B cell (primary cell): Measurements from ENCODE around the gene CHCHD4. TPM values are rescaled to one million over a fixed set of nuclear protein-coding genes. Genes with fewer than 3 reads are reported as not detected.

Source experiments
- ATAC-seq: fragments of 200-7000 bp; cut with Tn5 transposase; one replicate; pipeline ENCODE4 v1.10.0; 2021; ENCODE audit warnings: low read depth, mild to moderate bottlenecking, moderate number of reproducible peaks, moderate library complexity
- CTCF ChIA-PET: fragments of 350-600 bp; sonication (Branson Sonifier 250); formaldehyde crosslinking; loops from one replicate; lab custom pipeline; 2021; ENCODE audit warnings: antibody characterized with exemption, inconsistent platforms; lab: Charles Lee
- POLR2A ChIA-PET: fragments of 350-600 bp; sonication (Branson Sonifier 250); formaldehyde crosslinking; loops from one replicate; lab custom pipeline; 2021; ENCODE audit warnings: antibody characterized with exemption; lab: Charles Lee
- DNase-seq: peaks from one replicate; pipeline ENCODE4 v3.0.0; 2013
- H2AFZ ChIP-seq: 2 replicates; pipeline ENCODE4 v1.6.1; 2012; ENCODE audit warnings: mild to moderate bottlenecking, low read depth, low read length; ENCODE audit not compliant: insufficient read depth, poor library complexity, severe bottlenecking
- H3K27ac ChIP-seq, 2 donors: 1 replicate in 1 of 2; 2 replicates in 1 of 2; pipeline ENCODE4 v1.5.1; 2012 to 2013; ENCODE audit warnings: low read length in 2 of 2, mild to moderate bottlenecking in 2 of 2, moderate library complexity in 1 of 2
- H3K27me3 ChIP-seq, 4 experiments: fragments of 200-600 bp in 1 of 4; sonication (generic) in 1 of 4; replicated peaks in 1 of 4; 1 replicate in 2 of 4; 2 replicates in 2 of 4; pipeline versions ENCODE4 v1.6.1 to v1.7.0; 2013 to 2016; ENCODE audit warnings: low read length in 3 of 4, mild to moderate bottlenecking in 2 of 4, mixed read lengths in 1 of 4, moderate library complexity in 1 of 4; ENCODE audit not compliant: insufficient read depth in 4 of 4, control insufficient read depth in 3 of 4; ENCODE audit errors: control extremely low read depth in 1 of 4
- H3K36me3 ChIP-seq, 2 experiments: replicated peaks in 1 of 2; 1 replicate in 1 of 2; 2 replicates in 1 of 2; pipeline versions ENCODE4 v1.6.1 to v1.7.1; 2013; ENCODE audit warnings: low read length in 1 of 2; ENCODE audit not compliant: insufficient read depth in 2 of 2, control insufficient read depth in 1 of 2; ENCODE audit errors: control extremely low read depth in 1 of 2, extremely low read depth in 1 of 2
- H3K4me1 ChIP-seq, 2 donors: fragments of 200-600 bp in 1 of 2; sonication (generic) in 1 of 2; 1 replicate in 1 of 2; 2 replicates in 1 of 2; pipeline versions ENCODE4 v1.5.1 to v1.6.1; 2013 to 2017; ENCODE audit warnings: low read length in 2 of 2; ENCODE audit not compliant: control insufficient read depth in 2 of 2, insufficient read depth in 2 of 2
- H3K4me2 ChIP-seq: replicated peaks from 2 replicates; pipeline ENCODE3; 2012; ENCODE audit warnings: mild to moderate bottlenecking, low read depth, low read length; ENCODE audit not compliant: poor library complexity, severe bottlenecking
- H3K4me3 ChIP-seq, 5 experiments: fragments of 200-600 bp in 1 of 5; sonication (generic) in 1 of 5; 1 replicate in 3 of 5; 2 replicates in 2 of 5; pipeline versions ENCODE4 v1.5.1 to v1.7.0; 2011 to 2016; ENCODE audit warnings: low read length in 4 of 5, mild to moderate bottlenecking in 4 of 5, low read depth in 2 of 5, control low read depth in 1 of 5, moderate library complexity in 1 of 5; ENCODE audit not compliant: insufficient read depth in 1 of 5; ENCODE audit errors: control extremely low read depth in 1 of 5, extremely low read depth in 1 of 5
- H3K79me2 ChIP-seq: fragments of 200-600 bp; sonication (generic); one replicate; pipeline ENCODE4 v1.6.0; 2016; ENCODE audit warnings: low read length; ENCODE audit not compliant: control insufficient read depth, insufficient read depth
- H3K9ac ChIP-seq: fragments of 200-600 bp; sonication (generic); 2 replicates; pipeline ENCODE4 v1.6.1; 2017; ENCODE audit warnings: mild to moderate bottlenecking, low read length, moderate library complexity
- H3K9me3 ChIP-seq, 3 donors: one replicate each; pipeline versions ENCODE4 v1.6.1 to v1.7.1; 2013; ENCODE audit warnings: low read length in 2 of 3; ENCODE audit not compliant: control insufficient read depth in 2 of 3, insufficient read depth in 1 of 3; ENCODE audit errors: control extremely low read depth in 1 of 3
- H4K20me1 ChIP-seq: 2 replicates; pipeline ENCODE4 v1.6.0; 2012; ENCODE audit warnings: mild to moderate bottlenecking, low read length; ENCODE audit not compliant: insufficient read depth, control insufficient read depth, poor library complexity, severe bottlenecking
- H3K27ac Mint-ChIP-seq: one replicate; pipeline ENCODE4 v1.8.0; 2021; ENCODE audit warnings: mixed read lengths
- H3K27me3 Mint-ChIP-seq: one replicate; pipeline ENCODE4 v1.8.0; 2021; ENCODE audit warnings: mixed read lengths
- H3K4me1 Mint-ChIP-seq: one replicate; pipeline ENCODE4 v1.8.0; 2021; ENCODE audit warnings: mixed read lengths
- H3K4me3 Mint-ChIP-seq: one replicate; pipeline ENCODE4 v1.8.0; 2021; ENCODE audit warnings: mixed read lengths
- H3K9me3 Mint-ChIP-seq: one replicate; pipeline ENCODE4 v1.8.0; 2022; ENCODE audit warnings: mixed read lengths; ENCODE audit not compliant: insufficient read depth
- CTCF ChIP-seq: fragments of 200-600 bp; IDR thresholded peaks from one replicate; pipeline ENCODE4 v1.8.0; 2022; ENCODE audit warnings: antibody characterized with exemption, mild to moderate bottlenecking
- EZH2 ChIP-seq: IDR thresholded peaks from 2 replicates; pipeline ENCODE4 v1.6.1; 2012; ENCODE audit warnings: borderline replicate concordance, low read depth, mild to moderate bottlenecking, moderate library complexity, low read length; ENCODE audit not compliant: insufficient read depth, poor library complexity, severe bottlenecking
- WGBS: methylation state at CpG from one replicate; pipeline ENCODE4 v1.1.5; 2013; ENCODE audit warnings: missing lambda C conversion rate; ENCODE audit not compliant: insufficient coverage; 5-methylcytosine and 5-hydroxymethylcytosine counted together
- intact Hi-C: fragments of 100-400 bp; cut with micrococcal nuclease; formaldehyde crosslinking; loops from one replicate; pipeline ENCODE4 v1.10.0; 2022
- polyA plus RNA-seq: library from polyadenylated mRNA; depleted of rRNA; stranded (reverse); fragments of >200 nt; gene quantifications from 2 replicates; pipeline ENCODE4 v1.2.3, GENCODE V29; 2012
- total RNA-seq, 2 donors: library from RNA; stranded (reverse); fragments of 120-200 nt in 1 of 2; gene quantifications; 1 replicate in 1 of 2; 2 replicates in 1 of 2; pipeline versions ENCODE4 v1.2.3 to v1.2.4, GENCODE V29; 2013 to 2022

CHCHD4 gene
- total and polyA plus RNA-seq, 2 donors (not counting 1 experiment from before 2014, with no cell fraction given), result 3.7 to 8.0 TPM

GRCh38 chr3:14159426-14159825 lies 34.8 kb upstream of the CHCHD4 start:
- CTCF ChIA-PET, result no interaction called here
- 94% methylated on average over 5 of the region's 8 CpGs for WGBS
- no peak for ATAC-seq
- no peaks in the 10 kb centered on the region for H3K27me3 Mint-ChIP-seq
- no peak overlapping the region for H3K9ac ChIP-seq
- no peak overlapping the region for H3K4me3 Mint-ChIP-seq
- no peaks in the 10 kb centered on the region for H3K4me1 Mint-ChIP-seq
- DNase-seq, result no peak
- no peak overlapping the region for H3K4me3 ChIP-seq
- H3K4me2 ChIP-seq, result no peak overlapping the region
- peaks cover 10% of the 10 kb centered on the region for H3K9me3 Mint-ChIP-seq
- H3K4me1 ChIP-seq, result no peaks in the 10 kb centered on the region
- peaks cover 0 to 13% (median 12%) of the 10 kb centered on the region in 3 donors for H3K9me3 ChIP-seq
- no peak overlapping the region for H3K27ac Mint-ChIP-seq
- H3K79me2 ChIP-seq, result peaks cover 6% of the 10 kb centered on the region
- no peak overlapping the region for H2AFZ ChIP-seq
- intact Hi-C loops, result no loop called here
- no peaks in the 10 kb centered on the region for H4K20me1 ChIP-seq
- POLR2A ChIA-PET, result no interaction called here
- H3K27ac ChIP-seq, result no peak overlapping the region
- peaks cover 33 to 91% of the 10 kb centered on the region in 2 experiments for H3K36me3 ChIP-seq
- H3K27me3 ChIP-seq, result no peaks in the 10 kb centered on the region
- TF ChIP-seq CTCF (no peak), EZH2 (no peak)

- DNase-seq (no peak), ATAC-seq (no peak)
- Histone ChIP-seq H3K36me3 (peaks cover 35 to 89% of the 10 kb centered on the region in 2 experiments), H3K79me2 (peaks cover 6% of the 10 kb centered on the region), H3K4me1 (no peaks in the 10 kb centered on the region), H3K9ac (no peak overlapping the region), H4K20me1 (no peaks in the 10 kb centered on the region), H3K27ac (no peak overlapping the region), H3K27me3 (no peaks in the 10 kb centered on the region), H3K4me2 (no peak overlapping the region), H2AFZ (no peak overlapping the region), H3K4me3 (no peak overlapping the region), H3K9me3 (peaks cover 0 to 13% (median 12%) of the 10 kb centered on the region in 3 donors)
- WGBS, result 98% methylated on average over 14 of the region's 14 CpGs
- no peaks in the 10 kb centered on the region for H3K4me1 Mint-ChIP-seq
- ChIA-PET CTCF (no interaction called here), POLR2A (no interaction called here)
- TF ChIP-seq EZH2 (no peak), CTCF (no peak)
- no peaks in the 10 kb centered on the region for H3K27me3 Mint-ChIP-seq
- intact Hi-C loops, result no loop called here
- H3K9me3 Mint-ChIP-seq, result peaks cover 10% of the 10 kb centered on the region
- no peak overlapping the region for H3K4me3 Mint-ChIP-seq
- no peak overlapping the region for H3K27ac Mint-ChIP-seq
Observed at GRCh38 chr3:14158370-14158769, 33.7 kb upstream of the CHCHD4 start.
